ENCODE measurements around the gene FBXW4.

DNA sequence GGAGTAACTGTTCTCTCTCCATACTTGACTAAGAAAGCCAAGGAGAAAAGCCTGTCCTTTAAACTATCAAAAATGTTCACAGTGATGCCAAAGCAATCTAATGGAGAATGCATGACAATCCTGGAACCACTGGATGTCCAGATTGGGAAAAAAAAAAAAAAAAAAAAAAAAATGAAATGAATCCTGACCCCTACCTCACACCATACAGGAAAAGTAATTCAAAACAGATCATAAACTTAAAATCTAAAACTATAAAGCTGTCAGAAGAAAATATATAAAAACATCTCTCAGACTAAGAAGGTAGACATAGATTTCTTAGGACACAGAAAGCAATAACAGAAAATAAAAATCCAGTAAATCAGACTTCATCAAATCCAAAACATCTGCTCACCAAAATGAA, 18.4 kb downstream of the FBXW4 start:
- TF ChIP-seq, protein P1, sequence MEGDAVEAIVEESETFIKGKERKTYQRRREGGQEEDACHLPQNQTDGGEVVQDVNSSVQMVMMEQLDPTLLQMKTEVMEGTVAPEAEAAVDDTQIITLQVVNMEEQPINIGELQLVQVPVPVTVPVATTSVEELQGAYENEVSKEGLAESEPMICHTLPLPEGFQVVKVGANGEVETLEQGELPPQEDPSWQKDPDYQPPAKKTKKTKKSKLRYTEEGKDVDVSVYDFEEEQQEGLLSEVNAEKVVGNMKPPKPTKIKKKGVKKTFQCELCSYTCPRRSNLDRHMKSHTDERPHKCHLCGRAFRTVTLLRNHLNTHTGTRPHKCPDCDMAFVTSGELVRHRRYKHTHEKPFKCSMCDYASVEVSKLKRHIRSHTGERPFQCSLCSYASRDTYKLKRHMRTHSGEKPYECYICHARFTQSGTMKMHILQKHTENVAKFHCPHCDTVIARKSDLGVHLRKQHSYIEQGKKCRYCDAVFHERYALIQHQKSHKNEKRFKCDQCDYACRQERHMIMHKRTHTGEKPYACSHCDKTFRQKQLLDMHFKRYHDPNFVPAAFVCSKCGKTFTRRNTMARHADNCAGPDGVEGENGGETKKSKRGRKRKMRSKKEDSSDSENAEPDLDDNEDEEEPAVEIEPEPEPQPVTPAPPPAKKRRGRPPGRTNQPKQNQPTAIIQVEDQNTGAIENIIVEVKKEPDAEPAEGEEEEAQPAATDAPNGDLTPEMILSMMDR (IDR thresholded peaks at IDR 0.05): no peak
- TF ChIP-seq GABPA (IDR thresholded peaks at IDR 0.05; ENCODE audit: low read depth) (no peak), YY1 (IDR thresholded peaks at IDR 0.05; ENCODE audit: low read depth) (no peak), EP300 (IDR thresholded peaks at IDR 0.05; ENCODE audit: borderline replicate concordance in 1 of 2, low read depth in 1 of 2, low read length in 1 of 2) (no peak), ELF1 (IDR thresholded peaks at IDR 0.05) (no peak)
